Cardiac fibroblast (primary cell): Measurements from ENCODE around the gene NPAT.
"Not testable (repeated sequence)": the region's sequence is repeated elsewhere in the genome, so short reads cannot be mapped to it uniquely, and the experiment has no call there.

Experiments used
- DNase-seq, 2 donors: peaks; one replicate each; pipeline versions ENCODE4 v3.0.0 to v3.0.0-alpha.2; 2010; ENCODE audit warnings: low read depth in 2 of 2
- H3K4me3 ChIP-seq, 2 donors: replicated peaks in 1 of 2; 1 replicate in 1 of 2; 2 replicates in 1 of 2; pipeline ENCODE4 v1.5.1; 2011; ENCODE audit warnings: low read depth in 2 of 2, low read length in 2 of 2, mild to moderate bottlenecking in 2 of 2, moderate library complexity in 1 of 2
- CTCF ChIP-seq: IDR thresholded peaks from one replicate; pipeline ENCODE4 v1.5.1; 2011; ENCODE audit warnings: low read depth, mild to moderate bottlenecking, low read length, inconsistent platforms

The NPAT gene

GRCh38 chr11:108125096-108125495 lies 97.3 kb downstream of the NPAT start:
- no peak for TF ChIP-seq CTCF
- DNase-seq, result no peak
- H3K4me3 ChIP-seq, result no peak overlapping the region

- peak; percentile 41 to 44 for DNase-seq
- peak overlapping the region; percentile 69 to 84 for H3K4me3 ChIP-seq
- no peak for TF ChIP-seq CTCF
Measured at GRCh38 chr11:108122166-108122628, 100.2 kb downstream of the NPAT start.

- peak; percentile 15 for TF ChIP-seq CTCF
- peak; percentile 90 to 92 for DNase-seq
Measured at GRCh38 chr11:108121274-108122155, 100.9 kb downstream of the NPAT start, which contains the start of gene ACAT1. TSS of gene ACAT1 (plus strand) at chr11:108121567. CDS start at chr11:108121607, 40 bp downstream.

GRCh38 chr11:108120936-108121273 lies 101.5 kb downstream of the NPAT start:
- not testable (repeated sequence) for DNase-seq
- H3K4me3 ChIP-seq, result peak overlapping the region; percentile 69 to 84

More at GRCh38 chr11:108121274-108122155, 100.9 kb downstream of the NPAT start, which contains the start of gene ACAT1:
- H3K4me3 ChIP-seq, result peak within 1 kb of the TSS; percentile 69 to 84

- H3K4me3 ChIP-seq, result no peak overlapping the region
- DNase-seq, result peak; percentile 78 to 82
- peak; percentile 67 for TF ChIP-seq CTCF
Measured at GRCh38 chr11:108117746-108118371, 104.6 kb downstream of the NPAT start.

- TF ChIP-seq CTCF, result no peak
- no peak overlapping the region for H3K4me3 ChIP-seq
- DNase-seq, result peak; percentile 90 to 91
Measured at GRCh38 chr11:108115500-108116140, 106.8 kb downstream of the NPAT start.

- DNase-seq, result peak in 1 of 2 donors; percentile 17
- TF ChIP-seq CTCF, result no peak
- H3K4me3 ChIP-seq, result no peak overlapping the region
Measured at GRCh38 chr11:108112057-108112456, 110.4 kb downstream of the NPAT start.
